Stimulated activated effector memory CD8-positive, alpha-beta T cell treated with anti-CD3 and anti-CD28 coated beads, Interleukin-12 subunit alpha, Interleukin-12 subunit beta, amount 100 ng/mL, for 72 hours (primary cell): Measurements from ENCODE around the gene HECA.

Source experiments
- ATAC-seq: fragments of 150-1000 bp; cut with Tn5 transposase; 2 replicates; pipeline ENCODE4 v1.10.0; 2021
- DNase-seq, 2 donors: peaks; one replicate each; pipeline ENCODE4 v3.0.0; 2021 to 2022; ENCODE audit warnings: low spot score in 2 of 2
- H3K27ac Mint-ChIP-seq: one replicate; pipeline ENCODE4 v1.8.0; 2022; ENCODE audit warnings: mild to moderate bottlenecking, mixed read lengths
- H3K36me3 Mint-ChIP-seq: one replicate; pipeline ENCODE4 v1.8.0; 2022; ENCODE audit warnings: mild to moderate bottlenecking, mixed read lengths
- H3K4me1 Mint-ChIP-seq: one replicate; pipeline ENCODE4 v1.8.0; 2022; ENCODE audit warnings: mixed read lengths
- H3K4me3 Mint-ChIP-seq: one replicate; pipeline ENCODE4 v1.8.0; 2022; ENCODE audit warnings: mild to moderate bottlenecking, mixed read lengths
- H3K9me3 Mint-ChIP-seq: one replicate; pipeline ENCODE4 v1.8.0; 2022; ENCODE audit warnings: mixed read lengths

HECA gene

DNA sequence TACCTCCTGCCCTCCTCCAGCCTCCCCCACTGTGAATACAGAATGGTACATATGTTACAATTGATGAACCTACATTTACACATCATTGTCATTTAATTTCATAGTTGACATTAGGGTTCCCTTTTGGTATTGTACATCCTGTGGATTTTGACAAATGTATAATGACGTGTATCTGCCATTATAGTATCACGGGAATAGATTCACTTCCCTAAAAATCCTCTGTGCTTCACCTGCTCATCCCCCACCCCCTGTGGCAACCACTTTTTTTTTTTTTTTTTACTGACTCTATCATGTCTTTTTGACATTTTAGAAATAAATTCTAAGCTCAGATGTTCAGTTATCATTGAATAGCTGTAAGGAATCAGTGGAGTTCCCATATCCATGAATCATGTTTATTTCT lies 30.4 kb downstream of the HECA start:
- Mint-ChIP-seq H3K36me3 (peaks cover 94% of the 10 kb centered on the region), H3K4me3 (no peak overlapping the region), H3K27ac (peak overlapping the region; percentile 95), H3K4me1 (peaks cover 92% of the 10 kb centered on the region), H3K9me3 (no peaks in the 10 kb centered on the region)
- ATAC-seq (no peak), DNase-seq (no peak)

- Mint-ChIP-seq H3K36me3 (peaks cover 96% of the 10 kb centered on the region), H3K27ac (peak overlapping the region; percentile 55), H3K4me1 (peaks cover 92% of the 10 kb centered on the region), H3K4me3 (no peak overlapping the region), H3K9me3 (no peaks in the 10 kb centered on the region)
- ATAC-seq (no peak), DNase-seq (peak in 1 of 2 donors; percentile 29)
These were observed 31.5 kb downstream of the HECA start for GRCh38 chr6:139166238-139166955.

DNA sequence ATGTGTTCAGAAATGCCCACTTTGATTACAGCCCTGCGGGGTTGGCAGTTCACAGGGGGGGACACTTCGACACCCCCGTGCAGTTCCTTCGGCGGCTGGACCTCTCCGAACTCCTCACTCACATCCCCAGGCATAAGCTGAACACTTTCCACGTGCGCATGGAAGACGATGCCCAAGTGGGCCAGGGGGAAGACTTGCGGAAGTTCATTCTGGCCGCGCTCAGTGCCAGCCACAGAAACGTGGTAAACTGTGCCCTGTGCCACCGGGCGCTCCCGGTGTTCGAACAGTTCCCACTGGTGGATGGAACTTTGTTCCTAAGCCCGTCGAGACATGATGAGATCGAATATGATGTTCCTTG lies 32.1 kb downstream of the HECA start:
- Mint-ChIP-seq H3K9me3 (no peaks in the 10 kb centered on the region), H3K27ac (peak overlapping the region; percentile 55), H3K36me3 (peaks cover 97% of the 10 kb centered on the region), H3K4me3 (no peak overlapping the region), H3K4me1 (peaks cover 90% of the 10 kb centered on the region)
- DNase-seq (peak in 1 of 2 donors; percentile 42), ATAC-seq (no peak)

- H3K9me3 Mint-ChIP-seq = no peaks in the 10 kb centered on the region
- peaks cover 99% of the 10 kb centered on the region for H3K36me3 Mint-ChIP-seq
- H3K4me3 Mint-ChIP-seq = no peak overlapping the region
- peak overlapping the region; percentile 80 for H3K27ac Mint-ChIP-seq
- DNase-seq = no peak
- no peak for ATAC-seq
- H3K4me1 Mint-ChIP-seq = peaks cover 88% of the 10 kb centered on the region
These were observed 37.3 kb downstream of the HECA start for GRCh38 chr6:139172151-139172550.

DNA sequence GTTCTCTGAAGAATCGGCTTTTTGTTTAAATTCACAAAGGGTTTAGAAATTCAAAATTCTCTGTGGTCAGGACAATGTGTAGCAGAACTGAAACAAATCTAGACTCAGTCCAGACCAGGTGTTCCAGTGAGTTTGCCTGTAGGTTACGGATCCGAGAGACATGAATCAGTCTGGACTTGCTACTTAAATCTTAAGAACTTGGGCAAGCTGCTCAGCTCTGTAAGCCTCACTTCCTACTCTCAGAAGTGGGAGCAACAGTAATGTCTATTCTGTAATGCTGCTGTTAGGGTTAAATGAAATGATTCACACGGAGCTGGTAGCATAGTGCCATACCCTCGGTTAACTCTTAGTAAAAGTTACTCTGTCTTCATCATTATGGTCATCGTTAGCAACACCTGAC lies 37.7 kb downstream of the HECA start:
- peak; percentile 73 for ATAC-seq
- Mint-ChIP-seq H3K4me1 (peaks cover 88% of the 10 kb centered on the region), H3K27ac (peak overlapping the region; percentile 80), H3K9me3 (no peaks in the 10 kb centered on the region), H3K36me3 (peaks cover 99% of the 10 kb centered on the region), H3K4me3 (no peak overlapping the region)
- DNase-seq = no peak

GRCh38 chr6:139173172-139173571 lies 38.3 kb downstream of the HECA start:
- DNase-seq (peak in 1 of 2 donors; percentile 62), ATAC-seq (peak; percentile 97)
- Mint-ChIP-seq H3K4me1 (peaks cover 89% of the 10 kb centered on the region), H3K4me3 (no peak overlapping the region), H3K27ac (peak overlapping the region; percentile 80), H3K9me3 (no peaks in the 10 kb centered on the region), H3K36me3 (peaks cover 99% of the 10 kb centered on the region)

GRCh38 chr6:139173822-139174221 lies 38.9 kb downstream of the HECA start:
- Mint-ChIP-seq H3K4me1 (peaks cover 84% of the 10 kb centered on the region), H3K9me3 (no peaks in the 10 kb centered on the region), H3K4me3 (no peak overlapping the region), H3K36me3 (peaks cover 99% of the 10 kb centered on the region), H3K27ac (peak overlapping the region; percentile 80)
- DNase-seq (no peak), ATAC-seq (peak; percentile 57)

GRCh38 chr6:139174961-139175360 lies 40.1 kb downstream of the HECA start:
- no peak for DNase-seq
- Mint-ChIP-seq H3K9me3 (no peaks in the 10 kb centered on the region), H3K4me3 (no peak overlapping the region), H3K4me1 (peaks cover 73% of the 10 kb centered on the region), H3K27ac (peak overlapping the region; percentile 50), H3K36me3 (peaks cover 99% of the 10 kb centered on the region)
- ATAC-seq = no peak

GRCh38 chr6:139175389-139175948 lies 40.6 kb downstream of the HECA start:
- peaks cover 99% of the 10 kb centered on the region for H3K36me3 Mint-ChIP-seq
- DNase-seq (no peak), ATAC-seq (no peak)
- peaks cover 73% of the 10 kb centered on the region for H3K4me1 Mint-ChIP-seq
- H3K9me3 Mint-ChIP-seq = no peaks in the 10 kb centered on the region
- peak overlapping the region; percentile 50 for H3K27ac Mint-ChIP-seq
- no peak overlapping the region for H3K4me3 Mint-ChIP-seq

DNA sequence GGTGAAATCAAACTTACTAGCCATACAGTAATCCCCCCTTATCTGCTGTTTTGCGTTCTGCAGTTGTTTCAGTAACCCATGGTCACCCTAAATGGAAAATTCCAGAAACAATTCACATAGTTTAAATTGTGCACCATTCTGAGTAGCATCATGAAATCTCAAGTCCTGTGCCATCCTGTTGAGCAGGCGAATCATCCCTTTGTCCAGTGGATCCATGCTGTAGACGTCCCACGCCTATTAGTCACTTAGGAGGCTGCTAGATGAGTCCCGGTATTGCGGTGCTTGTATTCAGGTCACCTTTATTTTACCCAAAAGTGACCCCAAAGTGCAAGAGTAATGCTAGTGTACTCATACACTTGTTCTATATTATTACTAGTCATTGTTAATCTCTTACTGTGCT lies 46.4 kb downstream of the HECA start:
- no peaks in the 10 kb centered on the region for H3K9me3 Mint-ChIP-seq
- ATAC-seq (no peak), DNase-seq (no peak)
- no peak overlapping the region for H3K27ac Mint-ChIP-seq
- peaks cover 50% of the 10 kb centered on the region for H3K4me1 Mint-ChIP-seq
- H3K4me3 Mint-ChIP-seq = no peak overlapping the region
- H3K36me3 Mint-ChIP-seq = peaks cover 68% of the 10 kb centered on the region

DNA sequence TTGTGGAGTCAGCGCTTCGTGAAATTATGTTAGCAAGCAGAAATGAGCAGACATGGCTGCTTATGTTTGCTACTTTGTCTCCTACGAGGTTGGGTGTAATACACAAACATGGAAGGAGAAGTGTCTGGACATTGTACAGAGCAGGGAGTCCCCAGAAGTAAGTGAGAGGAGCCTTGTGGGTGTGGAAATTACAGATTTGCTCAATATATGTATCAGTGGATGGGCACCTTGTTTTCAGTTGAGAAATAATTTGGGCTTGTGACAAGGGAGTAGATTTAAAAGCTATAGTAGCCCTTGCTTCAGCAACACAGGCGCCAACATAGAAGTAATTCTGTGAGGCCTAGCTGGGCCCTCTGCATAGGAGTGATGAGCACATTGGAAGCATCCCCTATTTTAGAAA lies 49.2 kb downstream of the HECA start:
- peak; percentile 30 for ATAC-seq
- Mint-ChIP-seq H3K9me3 (no peaks in the 10 kb centered on the region), H3K27ac (peak overlapping the region; percentile 24), H3K4me1 (peaks cover 43% of the 10 kb centered on the region), H3K36me3 (peaks cover 46% of the 10 kb centered on the region), H3K4me3 (no peak overlapping the region)
- no peak for DNase-seq

DNA sequence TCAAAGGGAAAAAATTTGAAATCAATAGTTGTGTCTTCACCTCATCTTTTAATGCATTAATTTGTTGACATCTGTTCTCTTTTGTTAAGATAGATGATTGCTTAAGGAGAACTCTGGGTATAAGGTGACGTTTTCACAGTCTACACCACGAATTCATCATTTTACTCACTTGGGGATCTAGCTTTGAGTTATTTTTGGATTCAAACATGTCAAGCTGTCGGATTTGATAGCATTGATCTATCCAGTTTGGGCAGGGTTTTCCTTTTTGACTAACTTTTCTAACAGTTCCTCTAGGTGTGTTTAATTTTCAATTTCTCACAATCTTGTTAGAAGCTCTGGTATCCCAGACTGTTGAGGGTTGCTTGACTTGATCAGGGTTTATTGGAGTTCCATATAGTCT lies 49.6 kb downstream of the HECA start:
- Mint-ChIP-seq H3K36me3 (peaks cover 42% of the 10 kb centered on the region), H3K4me1 (peaks cover 43% of the 10 kb centered on the region), H3K9me3 (no peaks in the 10 kb centered on the region), H3K27ac (peak overlapping the region; percentile 24), H3K4me3 (peak overlapping the region; percentile 23)
- DNase-seq (no peak), ATAC-seq (peak; percentile 81)

DNA sequence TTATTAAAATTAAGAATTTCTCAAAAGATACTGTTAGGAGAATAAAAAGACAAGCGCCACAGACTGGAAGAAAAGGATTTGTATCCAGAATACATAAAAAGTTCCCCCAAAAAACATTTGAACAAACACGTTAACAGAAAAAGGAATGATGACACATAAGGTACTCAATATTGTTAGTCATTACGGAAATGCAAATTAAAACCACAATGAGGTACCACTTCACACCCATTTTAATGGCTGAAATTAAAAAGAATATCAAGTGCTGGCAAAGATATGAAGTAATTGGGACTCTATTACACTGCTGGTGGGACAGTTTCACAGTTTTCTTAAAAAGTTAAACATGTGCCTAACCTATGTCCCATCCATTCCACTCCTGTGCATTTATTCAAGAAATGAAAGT lies 51.4 kb downstream of the HECA start:
- DNase-seq = no peak
- peaks cover 24% of the 10 kb centered on the region for H3K36me3 Mint-ChIP-seq
- no peaks in the 10 kb centered on the region for H3K9me3 Mint-ChIP-seq
- peaks cover 38% of the 10 kb centered on the region for H3K4me1 Mint-ChIP-seq
- peak overlapping the region; percentile 15 for H3K4me3 Mint-ChIP-seq
- peak; percentile 81 for ATAC-seq
- peak overlapping the region; percentile 24 for H3K27ac Mint-ChIP-seq

DNA sequence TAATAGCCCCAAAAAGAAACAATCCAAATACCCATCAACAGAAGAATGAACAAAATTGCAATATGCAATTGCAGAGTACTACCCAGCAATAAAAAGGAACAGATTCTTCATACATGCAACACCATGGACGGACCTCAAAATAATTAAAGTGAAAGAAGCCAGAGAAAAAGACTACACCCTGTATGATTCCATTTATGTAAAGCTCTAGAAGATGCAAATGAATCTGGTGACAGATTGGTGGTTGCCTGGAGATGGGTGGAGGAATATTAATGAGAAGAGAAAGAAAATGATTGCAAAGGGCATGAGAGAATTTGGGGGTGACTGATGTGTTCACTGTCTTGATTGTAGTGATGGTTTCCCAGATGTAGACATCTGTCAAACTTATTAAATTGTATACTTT lies 51.8 kb downstream of the HECA start:
- Mint-ChIP-seq H3K4me1 (peaks cover 38% of the 10 kb centered on the region), H3K4me3 (peak overlapping the region; percentile 15), H3K36me3 (peaks cover 19% of the 10 kb centered on the region), H3K27ac (peak overlapping the region; percentile 24), H3K9me3 (no peaks in the 10 kb centered on the region)
- ATAC-seq = no peak
- DNase-seq = no peak

- Mint-ChIP-seq H3K36me3 (peaks cover 11% of the 10 kb centered on the region), H3K27ac (no peak overlapping the region), H3K9me3 (no peaks in the 10 kb centered on the region), H3K4me1 (peaks cover 38% of the 10 kb centered on the region), H3K4me3 (no peak overlapping the region)
- peak; percentile 54 for ATAC-seq
- DNase-seq = no peak
These were observed 52.6 kb downstream of the HECA start for GRCh38 chr6:139187489-139187888.

DNA sequence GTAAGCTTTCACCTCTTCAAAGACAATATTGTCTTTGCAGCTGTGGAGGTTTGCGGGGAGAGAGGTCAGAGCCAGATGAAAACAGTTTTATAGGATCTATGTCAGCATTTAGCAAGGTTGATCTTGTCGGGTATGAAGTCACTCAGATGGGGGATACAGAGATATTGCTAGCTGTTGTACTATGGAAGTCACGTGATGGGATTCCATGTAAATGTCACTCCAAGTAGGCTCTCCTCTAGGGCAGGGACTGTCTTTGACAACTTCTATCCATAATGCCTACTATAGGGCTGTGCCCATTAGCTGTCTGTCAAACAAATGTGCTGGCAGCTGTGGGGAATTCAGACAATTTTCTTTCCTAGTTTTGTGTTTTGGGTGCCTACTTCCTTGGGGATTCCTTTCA lies 54.8 kb downstream of the HECA start:
- no peaks in the 10 kb centered on the region for H3K9me3 Mint-ChIP-seq
- peaks cover 10% of the 10 kb centered on the region for H3K36me3 Mint-ChIP-seq
- peaks cover 24% of the 10 kb centered on the region for H3K4me1 Mint-ChIP-seq
- H3K27ac Mint-ChIP-seq = no peak overlapping the region
- DNase-seq (no peak), ATAC-seq (no peak)
- no peak overlapping the region for H3K4me3 Mint-ChIP-seq
